NCI-H1092 (cell line): Measurements from ENCODE around the gene GIPC2.
"Not testable (repeated sequence)": the region's sequence is repeated elsewhere in the genome, so short reads cannot be mapped to it uniquely, and the experiment has no call there.

Experiments
- DNase-seq: peaks from one replicate; lab custom pipeline; 2025; lab: John Stamatoyannopoulos, UW

The GIPC2 gene

GRCh38 chr1:78096017-78096416 lies 50.3 kb downstream of the GIPC2 start:
- DNase-seq: no peak

- DNase-seq: no peak
Observed at GRCh38 chr1:78096976-78097375, 51.2 kb downstream of the GIPC2 start.

- DNase-seq: no peak
Observed at GRCh38 chr1:78101051-78101450, 55.3 kb downstream of the GIPC2 start.

GRCh38 chr1:78101514-78101913 lies 55.7 kb downstream of the GIPC2 start:
- no peak for DNase-seq

GRCh38 chr1:78102082-78102481 lies 56.3 kb downstream of the GIPC2 start:
- DNase-seq: no peak

- DNase-seq: no peak
Observed at GRCh38 chr1:78102916-78103315, 57.1 kb downstream of the GIPC2 start.

- DNase-seq: no peak
Observed at GRCh38 chr1:78104322-78104721, 58.6 kb downstream of the GIPC2 start.

- DNase-seq: not testable (repeated sequence)
Observed at GRCh38 chr1:78109659-78110058, 63.9 kb downstream of the GIPC2 start.

- DNase-seq: no peak
Observed at GRCh38 chr1:78113156-78113916, 67.6 kb downstream of the GIPC2 start.

- DNase-seq: peak; percentile 47
Observed at GRCh38 chr1:78114034-78114956, 68.5 kb downstream of the GIPC2 start.

GRCh38 chr1:78120485-78120884 lies 74.7 kb downstream of the GIPC2 start:
- DNase-seq: not testable (repeated sequence)

- DNase-seq: no peak
Observed at GRCh38 chr1:78121710-78122109, 75.9 kb downstream of the GIPC2 start.

GRCh38 chr1:78122389-78122788 lies 76.6 kb downstream of the GIPC2 start:
- no peak for DNase-seq

GRCh38 chr1:78126506-78126905 lies 80.7 kb downstream of the GIPC2 start:
- no peak for DNase-seq

- DNase-seq: no peak
Observed at GRCh38 chr1:78132174-78132947, 86.6 kb downstream of the GIPC2 start.

GRCh38 chr1:78132948-78133322 lies 87.2 kb downstream of the GIPC2 start:
- no peak for DNase-seq

- no peak for DNase-seq
Observed at GRCh38 chr1:78136680-78137079, 90.9 kb downstream of the GIPC2 start.

- DNase-seq: no peak
Observed at GRCh38 chr1:78141531-78142231, 95.9 kb downstream of the GIPC2 start.

- DNase-seq: no peak
Observed at GRCh38 chr1:78142736-78143135, 97.0 kb downstream of the GIPC2 start.

GRCh38 chr1:78143152-78143551 lies 97.4 kb downstream of the GIPC2 start:
- no peak for DNase-seq

- DNase-seq: no peak
Observed at GRCh38 chr1:78143673-78144072, 97.9 kb downstream of the GIPC2 start.

- DNase-seq: peak; percentile 22
Observed at GRCh38 chr1:78145105-78145580, 99.4 kb downstream of the GIPC2 start.
